GM18505 (cell line): ENCODE data around the gene NFKBIL1.

Experiments used
- ATAC-seq: cut with Tn5 transposase; IDR thresholded peaks from one replicate; pipeline ENCODE4 v1.9.1; 2021; ENCODE audit not compliant: unreplicated experiment
- POLR2A ChIP-seq: IDR thresholded peaks from 4 replicates; pipeline ENCODE4 v1.6.1; 2011; ENCODE audit warnings: borderline replicate concordance; ENCODE audit not compliant: insufficient read depth, insufficient read length; ENCODE audit errors: extremely low read depth

Gene NFKBIL1

DNA sequence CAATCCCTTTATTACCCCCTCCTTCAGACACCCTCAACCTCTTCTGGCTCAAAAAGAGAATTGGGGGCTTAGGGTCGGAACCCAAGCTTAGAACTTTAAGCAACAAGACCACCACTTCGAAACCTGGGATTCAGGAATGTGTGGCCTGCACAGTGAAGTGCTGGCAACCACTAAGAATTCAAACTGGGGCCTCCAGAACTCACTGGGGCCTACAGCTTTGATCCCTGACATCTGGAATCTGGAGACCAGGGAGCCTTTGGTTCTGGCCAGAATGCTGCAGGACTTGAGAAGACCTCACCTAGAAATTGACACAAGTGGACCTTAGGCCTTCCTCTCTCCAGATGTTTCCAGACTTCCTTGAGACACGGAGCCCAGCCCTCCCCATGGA lies 30.2 kb downstream of the NFKBIL1 start:
- no peak for ATAC-seq
- TF ChIP-seq POLR2A, result peak; percentile 15

DNA sequence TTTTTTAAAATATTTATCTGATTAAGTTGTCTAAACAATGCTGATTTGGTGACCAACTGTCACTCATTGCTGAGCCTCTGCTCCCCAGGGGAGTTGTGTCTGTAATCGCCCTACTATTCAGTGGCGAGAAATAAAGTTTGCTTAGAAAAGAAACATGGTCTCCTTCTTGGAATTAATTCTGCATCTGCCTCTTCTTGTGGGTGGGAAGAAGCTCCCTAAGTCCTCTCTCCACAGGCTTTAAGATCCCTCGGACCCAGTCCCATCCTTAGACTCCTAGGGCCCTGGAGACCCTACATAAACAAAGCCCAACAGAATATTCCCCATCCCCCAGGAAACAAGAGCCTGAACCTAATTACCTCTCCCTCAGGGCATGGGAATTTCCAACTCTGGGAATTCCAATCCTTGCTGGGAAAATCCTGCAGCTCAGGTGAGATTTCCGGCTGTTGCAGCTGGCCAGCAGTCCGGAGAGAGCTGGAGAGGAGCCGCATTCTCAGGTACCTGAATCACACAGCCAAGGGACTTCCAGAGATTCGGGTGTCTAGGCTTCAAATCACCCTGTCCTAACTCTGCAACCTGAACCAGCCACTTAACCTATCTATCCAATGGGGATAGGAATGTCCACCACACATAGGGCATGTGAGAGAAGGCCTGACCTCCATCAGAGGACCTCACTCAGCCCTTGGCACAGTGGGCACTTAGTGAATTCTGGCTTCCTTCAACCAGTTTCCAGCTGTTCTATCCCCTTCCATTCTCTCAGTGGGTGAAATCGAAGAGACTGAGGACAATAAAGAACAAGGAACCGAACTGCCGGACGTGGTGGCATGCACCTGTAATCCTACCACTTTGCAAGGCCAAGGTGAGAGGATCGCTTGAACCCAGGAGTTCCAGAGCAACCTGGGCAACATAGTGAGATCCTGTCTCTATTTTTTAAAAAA lies 31.0 kb downstream of the NFKBIL1 start:
- TF ChIP-seq POLR2A, result peak; percentile 69
- no peak for ATAC-seq

DNA sequence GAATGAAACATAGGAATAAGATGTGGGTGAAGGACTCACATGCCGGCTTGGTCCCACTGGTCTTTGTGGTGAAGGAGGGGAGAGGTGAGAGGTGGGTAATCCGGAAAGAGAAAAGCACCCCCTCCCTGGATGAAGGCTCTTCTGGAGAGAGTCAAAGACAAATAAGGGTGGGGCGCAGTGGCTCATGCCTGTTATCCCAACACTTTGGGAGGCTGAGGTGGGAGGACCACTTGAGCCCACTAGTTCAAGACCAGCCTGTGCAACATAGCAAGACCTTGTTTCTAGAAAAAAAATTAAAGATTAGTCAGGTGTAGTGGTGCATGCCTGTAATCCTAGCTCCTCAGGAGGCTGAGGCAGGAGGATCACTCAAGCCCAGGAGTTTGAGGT lies 31.7 kb downstream of the NFKBIL1 start:
- no peak for ATAC-seq

GRCh38 chr6:31579546-31580437 lies 32.4 kb downstream of the NFKBIL1 start:
- peak; percentile 47 for TF ChIP-seq POLR2A
- ATAC-seq, result no peak

More for the DNA sequence above, 31.7 kb downstream of the NFKBIL1 start:
- TF ChIP-seq POLR2A, result no peak

DNA sequence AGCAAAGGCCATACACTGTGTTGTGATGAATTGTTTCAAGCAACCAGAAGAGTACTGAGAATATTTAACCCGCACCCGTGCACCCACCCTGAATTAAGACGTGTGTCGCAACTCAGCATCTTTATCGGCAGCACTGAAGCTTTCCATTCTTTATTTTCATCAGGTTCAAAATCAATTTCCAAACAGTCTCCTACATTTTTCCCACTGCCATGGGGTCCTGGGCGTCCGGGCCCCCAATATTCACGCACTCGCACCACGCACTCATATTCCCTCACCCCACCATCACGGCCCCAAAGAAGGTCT lies 33.0 kb downstream of the NFKBIL1 start:
- no peak for TF ChIP-seq POLR2A
- ATAC-seq, result no peak

GRCh38 chr6:31580807-31581433 lies 33.5 kb downstream of the NFKBIL1 start:
- peak; percentile 47 for ATAC-seq

DNA sequence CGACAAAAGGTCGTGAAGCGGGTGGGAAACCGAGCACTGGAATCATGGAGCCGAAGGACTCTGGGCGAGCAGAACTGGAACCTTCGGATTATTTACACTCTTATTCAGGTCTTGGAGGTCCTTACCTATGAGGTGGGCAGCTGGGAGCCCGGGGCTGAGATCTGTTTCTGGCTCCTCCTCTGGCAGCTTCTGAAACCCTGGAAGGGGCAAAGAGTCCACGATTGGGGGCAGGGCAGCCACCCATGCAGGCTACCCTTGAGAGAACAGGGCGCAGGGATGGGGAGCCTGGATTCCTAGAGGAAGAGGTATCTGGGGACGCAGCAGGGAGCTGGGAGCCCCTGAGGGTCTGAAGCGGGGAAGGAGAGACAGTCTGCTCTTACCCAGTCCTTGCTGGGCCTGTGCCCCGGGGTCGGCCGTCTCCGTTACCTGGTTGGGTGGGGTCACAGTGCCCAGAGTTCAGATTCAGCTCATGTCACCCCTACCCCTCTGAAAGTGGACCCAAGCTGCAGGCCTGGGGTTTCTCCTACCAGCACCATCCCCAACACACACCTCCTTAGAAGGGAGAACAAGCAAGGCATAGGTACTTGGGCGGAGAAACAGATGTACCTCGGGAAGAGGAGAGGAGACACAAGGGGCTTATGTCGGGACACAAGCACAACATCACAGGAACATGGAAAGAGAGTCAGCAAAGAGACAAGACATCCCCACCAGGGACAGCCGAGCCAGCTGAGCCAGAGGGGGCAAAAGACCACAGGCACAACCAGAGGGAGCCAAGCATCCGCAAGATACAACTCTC lies 34.2 kb downstream of the NFKBIL1 start:
- ATAC-seq, result no peak
- TF ChIP-seq POLR2A, result no peak

More at GRCh38 chr6:31580807-31581433, 33.5 kb downstream of the NFKBIL1 start:
- peak; percentile 74 for TF ChIP-seq POLR2A

DNA sequence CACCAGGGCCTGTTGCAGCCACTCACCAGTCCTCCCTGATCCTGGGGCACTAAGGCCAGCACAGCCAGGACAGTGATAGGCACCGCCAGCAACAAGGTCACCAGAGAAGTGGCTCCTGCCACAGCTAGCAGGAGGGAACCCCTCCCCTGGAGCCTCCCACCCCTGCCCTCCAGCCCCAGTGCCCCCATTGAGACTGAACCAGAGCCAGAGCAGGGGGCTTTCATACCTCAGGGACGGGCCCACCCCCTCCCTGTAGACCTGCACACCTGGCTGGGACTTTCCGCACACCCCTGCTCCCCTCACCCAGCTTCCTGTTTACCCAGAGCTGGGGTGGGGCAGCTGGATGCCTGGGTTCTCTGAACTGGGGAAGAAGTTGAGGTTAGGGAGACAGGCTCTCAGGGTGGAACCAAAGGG lies 34.8 kb downstream of the NFKBIL1 start, which contains the start of gene LTB:
Gene LTB (minus strand): TSS at position 195 of the 414 bp plus-strand sequence. CDS start 7 bp downstream, at position 188.
- TF ChIP-seq POLR2A, result peak; percentile 71
- no peak for ATAC-seq

DNA sequence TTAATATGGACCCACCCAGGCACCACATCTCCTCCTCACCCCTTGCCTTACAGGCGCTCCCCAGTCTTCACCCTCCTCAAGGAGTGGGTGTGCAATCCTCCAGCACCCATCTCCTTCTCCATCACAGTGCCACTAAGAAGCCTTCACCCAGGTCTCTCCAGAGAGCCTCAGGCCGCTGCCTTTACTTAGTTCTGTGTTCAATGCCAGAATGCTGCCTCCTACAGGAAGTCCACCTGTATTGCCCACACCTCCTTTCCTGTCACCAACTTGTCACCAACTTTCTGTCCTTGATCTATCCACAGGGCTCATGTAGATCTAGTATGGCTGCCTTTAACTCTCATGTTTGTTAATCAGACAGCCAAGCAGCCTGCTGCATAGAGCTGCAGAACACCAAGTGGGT lies 38.1 kb downstream of the NFKBIL1 start:
- no peak for ATAC-seq
- TF ChIP-seq POLR2A, result no peak

- no peak for ATAC-seq
These were observed 38.6 kb downstream of the NFKBIL1 start, which contains the start of gene LST1 for GRCh38 chr6:31586008-31586407. Gene LST1, plus strand, starts transcription at chr6:31586277. Its CDS starts 1,023 bp downstream, at chr6:31587300.

GRCh38 chr6:31586599-31587281 lies 39.3 kb downstream of the NFKBIL1 start:
- peak; percentile 45 for TF ChIP-seq POLR2A
- ATAC-seq, result no peak

More at GRCh38 chr6:31586008-31586407, 38.6 kb downstream of the NFKBIL1 start, which contains the start of gene LST1:
- no peak for TF ChIP-seq POLR2A
